Raji (cell line): ENCODE measurements around the gene DHX58.

ENCODE experiments used
- POLR2A ChIP-seq: IDR thresholded peaks from 2 replicates; pipeline ENCODE4 v1.6.1; 2011; ENCODE audit warnings: low read depth, low read length, control low read depth; ENCODE audit not compliant: insufficient read depth

Gene DHX58

GRCh38 chr17:42058063-42058462 lies 54.5 kb downstream of the DHX58 start:
- no peak for TF ChIP-seq POLR2A

- TF ChIP-seq POLR2A: no peak
Observed at GRCh38 chr17:42056635-42057034, 55.9 kb downstream of the DHX58 start.

GRCh38 chr17:42055496-42055895 lies 57.0 kb downstream of the DHX58 start:
- TF ChIP-seq POLR2A: no peak

DNA sequence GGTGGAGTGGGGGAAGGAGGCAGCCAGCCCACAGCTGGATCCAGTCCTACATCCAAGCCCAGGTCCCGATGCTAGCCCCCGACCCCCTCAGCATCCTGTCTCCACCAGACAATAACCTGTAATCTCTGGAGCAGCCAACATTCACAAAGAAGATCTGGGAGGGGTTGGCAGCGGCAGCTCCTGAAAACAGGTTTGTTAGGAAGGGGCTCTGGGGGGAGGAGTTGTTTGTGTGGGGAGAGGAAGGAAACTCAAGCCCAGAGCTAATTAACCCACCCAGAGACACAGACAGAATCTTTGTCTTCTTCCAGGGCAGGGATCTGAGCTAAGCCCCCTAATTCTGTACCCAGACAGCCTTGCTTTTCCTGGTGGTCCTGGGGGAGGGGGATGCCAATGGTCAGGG lies 57.5 kb downstream of the DHX58 start:
- no peak for TF ChIP-seq POLR2A

- TF ChIP-seq POLR2A: no peak
Observed at GRCh38 chr17:42053731-42054500, 58.6 kb downstream of the DHX58 start.

DNA sequence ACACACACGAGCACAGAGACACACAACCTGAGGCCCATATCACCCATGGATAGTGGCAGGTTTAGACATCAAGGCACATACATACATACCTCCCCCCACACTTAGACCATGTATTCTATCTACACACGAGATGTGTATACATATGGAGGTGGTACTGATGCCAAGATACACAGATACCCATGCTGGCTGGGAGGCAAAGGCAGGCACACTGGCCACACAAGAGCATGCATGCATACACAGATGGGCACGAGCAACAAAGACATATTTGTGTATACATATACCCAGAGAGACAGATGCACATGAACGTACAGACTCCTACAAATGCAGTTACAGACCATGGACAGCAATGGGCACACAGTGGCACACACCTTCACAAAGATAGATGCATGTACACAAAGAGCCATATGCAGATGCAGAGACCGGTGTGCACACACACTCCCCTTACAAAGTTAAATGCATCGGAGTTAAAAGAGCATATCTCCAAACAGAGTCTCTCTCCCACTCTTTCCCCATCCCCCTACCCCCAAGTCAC lies 60.1 kb downstream of the DHX58 start:
- TF ChIP-seq POLR2A: no peak

DNA sequence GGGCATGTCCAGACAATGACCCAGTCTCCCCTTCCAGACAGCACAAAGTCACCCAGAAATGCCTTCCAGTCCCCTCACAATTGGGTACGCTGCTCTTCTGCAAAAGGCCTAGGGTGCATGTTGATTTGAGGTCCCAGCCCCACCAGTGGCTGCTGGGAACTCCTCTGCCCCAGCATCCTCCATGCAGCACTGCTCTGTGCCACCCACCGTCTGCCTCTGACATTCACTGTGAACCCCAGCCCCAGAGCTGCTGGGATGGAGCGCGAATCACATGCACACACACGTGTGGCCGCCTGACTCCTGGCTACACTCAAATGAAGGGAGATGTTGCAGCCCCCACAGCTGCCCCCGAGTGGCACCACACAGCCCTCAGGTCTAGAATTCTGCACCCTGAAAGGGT lies 60.9 kb downstream of the DHX58 start:
- TF ChIP-seq POLR2A: no peak
